ENCODE measurements around the gene LPCAT3. TPM values are rescaled to one million over a fixed set of nuclear protein-coding genes. Genes with fewer than 3 reads are reported as not detected.

The LPCAT3 gene
- total and polyA plus RNA-seq, 4 donors: 41.9 to 96.5 (median 77.0) TPM

DNA sequence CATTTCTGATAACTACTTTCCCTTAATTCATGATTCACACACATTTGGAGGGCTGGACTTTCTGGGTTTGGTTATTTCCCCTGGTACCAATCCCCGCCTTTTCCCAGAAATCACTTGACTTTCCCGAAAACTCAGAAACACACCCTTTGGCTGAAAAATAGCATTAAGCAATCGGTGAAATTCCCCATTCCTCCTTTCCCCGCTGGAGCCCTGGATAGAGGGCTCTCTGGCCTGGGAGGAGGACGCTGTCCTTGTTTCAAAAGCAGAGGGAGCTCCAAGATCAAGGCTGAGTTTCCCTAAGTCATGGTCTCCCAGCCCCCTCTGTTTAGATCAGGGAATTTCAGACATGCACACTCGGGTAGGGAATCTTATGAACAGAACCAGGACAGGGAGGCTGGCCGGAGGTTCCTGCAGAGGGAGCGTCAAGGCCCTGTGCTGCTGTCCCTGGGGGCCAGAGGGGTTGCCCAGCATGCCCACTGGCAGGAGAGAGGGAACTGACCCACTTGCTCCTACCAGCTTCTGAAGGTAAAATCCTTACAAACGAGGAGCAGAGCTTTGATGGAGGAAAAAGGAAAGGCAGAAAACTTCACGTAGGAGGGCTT is 42.2 kb upstream of the LPCAT3 start, which contains the start of gene C1S (continued):
- TF ChIP-seq, protein P1, sequence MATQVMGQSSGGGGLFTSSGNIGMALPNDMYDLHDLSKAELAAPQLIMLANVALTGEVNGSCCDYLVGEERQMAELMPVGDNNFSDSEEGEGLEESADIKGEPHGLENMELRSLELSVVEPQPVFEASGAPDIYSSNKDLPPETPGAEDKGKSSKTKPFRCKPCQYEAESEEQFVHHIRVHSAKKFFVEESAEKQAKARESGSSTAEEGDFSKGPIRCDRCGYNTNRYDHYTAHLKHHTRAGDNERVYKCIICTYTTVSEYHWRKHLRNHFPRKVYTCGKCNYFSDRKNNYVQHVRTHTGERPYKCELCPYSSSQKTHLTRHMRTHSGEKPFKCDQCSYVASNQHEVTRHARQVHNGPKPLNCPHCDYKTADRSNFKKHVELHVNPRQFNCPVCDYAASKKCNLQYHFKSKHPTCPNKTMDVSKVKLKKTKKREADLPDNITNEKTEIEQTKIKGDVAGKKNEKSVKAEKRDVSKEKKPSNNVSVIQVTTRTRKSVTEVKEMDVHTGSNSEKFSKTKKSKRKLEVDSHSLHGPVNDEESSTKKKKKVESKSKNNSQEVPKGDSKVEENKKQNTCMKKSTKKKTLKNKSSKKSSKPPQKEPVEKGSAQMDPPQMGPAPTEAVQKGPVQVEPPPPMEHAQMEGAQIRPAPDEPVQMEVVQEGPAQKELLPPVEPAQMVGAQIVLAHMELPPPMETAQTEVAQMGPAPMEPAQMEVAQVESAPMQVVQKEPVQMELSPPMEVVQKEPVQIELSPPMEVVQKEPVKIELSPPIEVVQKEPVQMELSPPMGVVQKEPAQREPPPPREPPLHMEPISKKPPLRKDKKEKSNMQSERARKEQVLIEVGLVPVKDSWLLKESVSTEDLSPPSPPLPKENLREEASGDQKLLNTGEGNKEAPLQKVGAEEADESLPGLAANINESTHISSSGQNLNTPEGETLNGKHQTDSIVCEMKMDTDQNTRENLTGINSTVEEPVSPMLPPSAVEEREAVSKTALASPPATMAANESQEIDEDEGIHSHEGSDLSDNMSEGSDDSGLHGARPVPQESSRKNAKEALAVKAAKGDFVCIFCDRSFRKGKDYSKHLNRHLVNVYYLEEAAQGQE (IDR thresholded peaks at IDR 0.05): peak; percentile 92

DNA sequence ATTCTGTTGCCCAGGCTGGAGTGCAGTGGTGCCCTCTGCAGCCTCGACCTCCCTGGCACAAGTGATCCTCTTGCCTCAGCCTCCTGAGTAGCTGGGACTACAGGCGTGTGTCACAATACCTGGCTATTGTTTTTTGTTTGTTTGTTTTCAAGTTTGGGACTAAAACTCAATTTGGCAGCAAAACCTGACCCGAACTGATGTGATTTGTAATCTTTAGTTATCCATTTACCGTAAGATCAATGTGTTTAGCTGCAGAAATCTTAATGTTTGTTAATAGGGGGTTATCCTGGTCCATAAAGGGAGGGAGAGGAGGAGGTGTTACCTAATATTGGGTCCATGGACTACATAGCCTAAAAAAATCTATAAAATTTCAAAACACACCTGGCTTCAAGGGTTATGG is 41.5 kb upstream of the LPCAT3 start:
- no peak for DNase-seq (ENCODE audit: low spot score)
- peak; percentile 59 for TF ChIP-seq HNF4G (IDR thresholded peaks at IDR 0.05)
- TF ChIP-seq FOXA2 (IDR thresholded peaks at IDR 0.05): peak; percentile 45
- TF ChIP-seq, protein P1 (IDR thresholded peaks at IDR 0.05): no peak
- TF ChIP-seq, protein P2, sequence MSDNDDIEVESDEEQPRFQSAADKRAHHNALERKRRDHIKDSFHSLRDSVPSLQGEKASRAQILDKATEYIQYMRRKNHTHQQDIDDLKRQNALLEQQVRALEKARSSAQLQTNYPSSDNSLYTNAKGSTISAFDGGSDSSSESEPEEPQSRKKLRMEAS (IDR thresholded peaks at IDR 0.05): peak; percentile 15
- peak; percentile 53 for TF ChIP-seq FOXA1 (IDR thresholded peaks at IDR 0.05)
- TF ChIP-seq, protein P3, sequence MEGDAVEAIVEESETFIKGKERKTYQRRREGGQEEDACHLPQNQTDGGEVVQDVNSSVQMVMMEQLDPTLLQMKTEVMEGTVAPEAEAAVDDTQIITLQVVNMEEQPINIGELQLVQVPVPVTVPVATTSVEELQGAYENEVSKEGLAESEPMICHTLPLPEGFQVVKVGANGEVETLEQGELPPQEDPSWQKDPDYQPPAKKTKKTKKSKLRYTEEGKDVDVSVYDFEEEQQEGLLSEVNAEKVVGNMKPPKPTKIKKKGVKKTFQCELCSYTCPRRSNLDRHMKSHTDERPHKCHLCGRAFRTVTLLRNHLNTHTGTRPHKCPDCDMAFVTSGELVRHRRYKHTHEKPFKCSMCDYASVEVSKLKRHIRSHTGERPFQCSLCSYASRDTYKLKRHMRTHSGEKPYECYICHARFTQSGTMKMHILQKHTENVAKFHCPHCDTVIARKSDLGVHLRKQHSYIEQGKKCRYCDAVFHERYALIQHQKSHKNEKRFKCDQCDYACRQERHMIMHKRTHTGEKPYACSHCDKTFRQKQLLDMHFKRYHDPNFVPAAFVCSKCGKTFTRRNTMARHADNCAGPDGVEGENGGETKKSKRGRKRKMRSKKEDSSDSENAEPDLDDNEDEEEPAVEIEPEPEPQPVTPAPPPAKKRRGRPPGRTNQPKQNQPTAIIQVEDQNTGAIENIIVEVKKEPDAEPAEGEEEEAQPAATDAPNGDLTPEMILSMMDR (IDR thresholded peaks at IDR 0.05; ENCODE audit: low read depth, low read length, missing input control): no peak
- TF ChIP-seq YY1 (IDR thresholded peaks at IDR 0.05): no peak
- TF ChIP-seq NR2F2 (IDR thresholded peaks at IDR 0.05): no peak
- TF ChIP-seq, protein P4, sequence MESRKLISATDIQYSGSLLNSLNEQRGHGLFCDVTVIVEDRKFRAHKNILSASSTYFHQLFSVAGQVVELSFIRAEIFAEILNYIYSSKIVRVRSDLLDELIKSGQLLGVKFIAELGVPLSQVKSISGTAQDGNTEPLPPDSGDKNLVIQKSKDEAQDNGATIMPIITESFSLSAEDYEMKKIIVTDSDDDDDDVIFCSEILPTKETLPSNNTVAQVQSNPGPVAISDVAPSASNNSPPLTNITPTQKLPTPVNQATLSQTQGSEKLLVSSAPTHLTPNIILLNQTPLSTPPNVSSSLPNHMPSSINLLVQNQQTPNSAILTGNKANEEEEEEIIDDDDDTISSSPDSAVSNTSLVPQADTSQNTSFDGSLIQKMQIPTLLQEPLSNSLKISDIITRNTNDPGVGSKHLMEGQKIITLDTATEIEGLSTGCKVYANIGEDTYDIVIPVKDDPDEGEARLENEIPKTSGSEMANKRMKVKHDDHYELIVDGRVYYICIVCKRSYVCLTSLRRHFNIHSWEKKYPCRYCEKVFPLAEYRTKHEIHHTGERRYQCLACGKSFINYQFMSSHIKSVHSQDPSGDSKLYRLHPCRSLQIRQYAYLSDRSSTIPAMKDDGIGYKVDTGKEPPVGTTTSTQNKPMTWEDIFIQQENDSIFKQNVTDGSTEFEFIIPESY (IDR thresholded peaks at IDR 0.05): no peak
- peak; percentile 77 to 83 for TF ChIP-seq HNF4A (conservative IDR thresholded peaks at IDR 0.05)
- TF ChIP-seq, protein P5, sequence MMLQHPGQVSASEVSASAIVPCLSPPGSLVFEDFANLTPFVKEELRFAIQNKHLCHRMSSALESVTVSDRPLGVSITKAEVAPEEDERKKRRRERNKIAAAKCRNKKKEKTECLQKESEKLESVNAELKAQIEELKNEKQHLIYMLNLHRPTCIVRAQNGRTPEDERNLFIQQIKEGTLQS (IDR thresholded peaks at IDR 0.05): no peak
- peak in 1 of 2 donors; percentile 47 for TF ChIP-seq JUND (IDR thresholded peaks at IDR 0.05)
- TF ChIP-seq RXRA (IDR thresholded peaks at IDR 0.05): peak; percentile 84 to 89
- TF ChIP-seq SP1 (IDR thresholded peaks at IDR 0.05): peak; percentile 62
- no peak for TF ChIP-seq TAF1 (conservative IDR thresholded peaks at IDR 0.05)
- no peak for TF ChIP-seq EGR1 (IDR thresholded peaks at IDR 0.05; ENCODE audit: low read depth in 2 of 2)
- TF ChIP-seq RAD21 (IDR thresholded peaks at IDR 0.05): peak; percentile 27 to 57
- TF ChIP-seq GABPA (IDR thresholded peaks at IDR 0.05 in 1 of 2, conservative IDR thresholded peaks at IDR 0.05 in 1 of 2): peak in 1 of 2 donors; percentile 6
- WGBS: 36% methylated on average over 4 of the region's 4 CpGs

More for the DNA sequence above, 41.5 kb upstream of the LPCAT3 start:
- H3K27me3 ChIP-seq (ENCODE audit: control insufficient read depth in 4 of 4, insufficient read depth in 4 of 4, low read length in 3 of 4): no peaks in the 10 kb centered on the region
- H3K9ac ChIP-seq (ENCODE audit: low read depth in 1 of 2, low read length in 2 of 2): peak overlapping the region in 1 of 2 donors; percentile 57
- H3K4me3 ChIP-seq (ENCODE audit: low read depth in 1 of 3, low read length in 3 of 3): peak overlapping the region in 1 of 3 donors; percentile 43
- peaks cover 2 to 17% (median 4%) of the 10 kb centered on the region in 4 donors for H3K36me3 ChIP-seq (ENCODE audit: control insufficient read depth in 4 of 4, insufficient read depth in 3 of 4, low read depth in 1 of 4, low read length in 3 of 4)
- peak overlapping the region; percentile 91 to 93 for H3K27ac ChIP-seq (ENCODE audit: low read depth in 1 of 2, low read length in 2 of 2)
- H3K9me3 ChIP-seq (ENCODE audit: control insufficient read depth in 4 of 4, low read length in 3 of 4): no peaks in the 10 kb centered on the region
- peaks cover 3 to 32% (median 26%) of the 10 kb centered on the region in 4 donors for H3K4me1 ChIP-seq (ENCODE audit: control insufficient read depth in 4 of 4, insufficient read depth in 4 of 4, low read length in 3 of 4)

All from liver (tissue), 9 donors.